Hepatocyte (in vitro differentiated cells): ENCODE measurements around the gene RFX7.

Experiments used
- CTCF ChIP-seq: fragments of 200-600 bp; sonication (generic); IDR thresholded peaks from 2 replicates; pipeline ENCODE4 v1.5.1; 2016; ENCODE audit warnings: antibody characterized with exemption, mild to moderate bottlenecking; ENCODE audit not compliant: poor library complexity
- EZH2 ChIP-seq: fragments of 200-600 bp; sonication (generic); IDR thresholded peaks from 2 replicates; pipeline ENCODE4 v1.6.1; 2016; ENCODE audit warnings: antibody characterized with exemption, mild to moderate bottlenecking, borderline replicate concordance

- TF ChIP-seq CTCF (no peak), EZH2 (no peak)
Observed at GRCh38 chr15:56165234-56165633, 78.4 kb downstream of the RFX7 start.
